Tibial nerve (tissue), 4 donors: ENCODE results near the gene BAK1. TPM values are rescaled to one million over a fixed set of nuclear protein-coding genes. Genes with fewer than 3 reads are reported as not detected.
"Not testable (repeated sequence)": the region's sequence is repeated elsewhere in the genome, so short reads cannot be mapped to it uniquely, and the experiment has no call there.

Source experiments
- DNase-seq, 2 donors: peaks; one replicate each; pipeline ENCODE4 v3.0.0-alpha.2; 2019; ENCODE audit warnings: low spot score in 2 of 2
- H3K27ac ChIP-seq, 4 donors: fragments of 200-600 bp; sonication (generic) in 3 of 4; one replicate each; pipeline ENCODE4 v1.5.1; 2017 to 2019; ENCODE audit warnings: mild to moderate bottlenecking in 1 of 4
- H3K27me3 ChIP-seq, 2 donors: fragments of 200-600 bp; sonication (generic) in 1 of 2; one replicate each; pipeline versions ENCODE4 v1.5.1 to v1.6.0; 2017 to 2019
- H3K36me3 ChIP-seq, 3 donors: fragments of 200-600 bp; sonication (generic); one replicate each; pipeline ENCODE4 v1.5.1; 2018 to 2019
- H3K4me1 ChIP-seq, 4 donors: fragments of 200-600 bp; sonication (generic) in 3 of 4; one replicate each; pipeline ENCODE4 v1.5.1; 2017 to 2019
- H3K4me3 ChIP-seq, 4 donors: fragments of 200-600 bp; sonication (generic) in 3 of 4; one replicate each; pipeline ENCODE4 v1.5.1; 2017 to 2019; ENCODE audit warnings: mild to moderate bottlenecking in 1 of 4, moderate library complexity in 1 of 4
- H3K9me3 ChIP-seq, 4 donors: fragments of 200-600 bp; sonication (generic) in 3 of 4; one replicate each; pipeline ENCODE4 v1.5.1; 2017 to 2019
- EP300 ChIP-seq, 2 donors: sonication (generic); formaldehyde crosslinking; IDR thresholded peaks; one replicate each; pipeline ENCODE4 v1.6.1; 2017; ENCODE audit warnings: antibody characterized with exemption in 2 of 2, mild to moderate bottlenecking in 1 of 2
- POLR2A ChIP-seq, 2 donors: fragments of 450-650 bp; IDR thresholded peaks; one replicate each; pipeline ENCODE4 v1.6.1; 2017; ENCODE audit warnings: antibody characterized with exemption in 2 of 2, mild to moderate bottlenecking in 2 of 2, moderate library complexity in 2 of 2
- WGBS, 2 donors: methylation state at CpG; one replicate each; pipeline ENCODE4 v1.1.5; 2018; 5-methylcytosine and 5-hydroxymethylcytosine counted together
- total RNA-seq, 4 donors: library from RNA; depleted of rRNA; stranded (reverse); fragments of >200 nt; gene quantifications; one replicate each; pipeline ENCODE4 v1.1.0, GENCODE V29; 2016
- TF ChIP-seq, protein P1 (sequence below), 5 experiments: fragments of 200-600 bp in 3 of 5; fragments of 450-650 bp in 2 of 5; sonication (generic) in 3 of 5; IDR thresholded peaks; one replicate each; pipeline ENCODE4 v1.5.1; 2016 to 2019; ENCODE audit warnings: antibody characterized with exemption in 5 of 5, mild to moderate bottlenecking in 3 of 5, moderate library complexity in 2 of 5

Gene BAK1
- total RNA-seq, 4 donors from 2014 or later = 7.9 to 15.3 (median 10.1) TPM

DNA sequence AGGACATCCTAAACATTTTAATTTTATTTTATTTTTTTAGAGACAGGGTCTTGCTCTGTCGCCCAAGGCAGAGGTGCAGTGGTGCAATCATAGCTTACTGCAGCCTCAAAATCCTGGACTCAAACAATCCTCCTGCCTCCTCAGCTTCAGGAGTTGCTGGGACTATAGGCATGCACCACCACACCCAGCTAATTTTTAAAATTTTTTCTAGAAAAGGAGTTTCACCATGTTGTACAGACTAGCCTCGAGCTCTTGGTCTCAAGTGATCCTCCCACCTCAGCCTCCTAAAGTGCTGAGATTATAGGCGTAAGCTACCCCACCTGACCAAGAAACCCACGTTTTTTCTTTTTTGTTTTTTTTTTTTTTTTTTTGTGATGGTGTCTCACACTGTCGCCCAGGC is 33.3 kb downstream of the BAK1 start:
- no peak for DNase-seq
- TF ChIP-seq, protein P1, sequence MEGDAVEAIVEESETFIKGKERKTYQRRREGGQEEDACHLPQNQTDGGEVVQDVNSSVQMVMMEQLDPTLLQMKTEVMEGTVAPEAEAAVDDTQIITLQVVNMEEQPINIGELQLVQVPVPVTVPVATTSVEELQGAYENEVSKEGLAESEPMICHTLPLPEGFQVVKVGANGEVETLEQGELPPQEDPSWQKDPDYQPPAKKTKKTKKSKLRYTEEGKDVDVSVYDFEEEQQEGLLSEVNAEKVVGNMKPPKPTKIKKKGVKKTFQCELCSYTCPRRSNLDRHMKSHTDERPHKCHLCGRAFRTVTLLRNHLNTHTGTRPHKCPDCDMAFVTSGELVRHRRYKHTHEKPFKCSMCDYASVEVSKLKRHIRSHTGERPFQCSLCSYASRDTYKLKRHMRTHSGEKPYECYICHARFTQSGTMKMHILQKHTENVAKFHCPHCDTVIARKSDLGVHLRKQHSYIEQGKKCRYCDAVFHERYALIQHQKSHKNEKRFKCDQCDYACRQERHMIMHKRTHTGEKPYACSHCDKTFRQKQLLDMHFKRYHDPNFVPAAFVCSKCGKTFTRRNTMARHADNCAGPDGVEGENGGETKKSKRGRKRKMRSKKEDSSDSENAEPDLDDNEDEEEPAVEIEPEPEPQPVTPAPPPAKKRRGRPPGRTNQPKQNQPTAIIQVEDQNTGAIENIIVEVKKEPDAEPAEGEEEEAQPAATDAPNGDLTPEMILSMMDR (IDR thresholded peaks at IDR 0.05) = no peak
- TF ChIP-seq EP300 (IDR thresholded peaks at IDR 0.05) = no peak
- TF ChIP-seq POLR2A (IDR thresholded peaks at IDR 0.05) = no peak
- Histone ChIP-seq H3K36me3 (no peaks in the 10 kb centered on the region), H3K4me3 (no peak overlapping the region), H3K4me1 (no peaks in the 10 kb centered on the region), H3K27me3 (no peaks in the 10 kb centered on the region), H3K27ac (no peak overlapping the region), H3K9me3 (no peaks in the 10 kb centered on the region)
- 84 to 85% methylated on average over 5 of the region's 5 CpGs for WGBS, 2 donors

DNA sequence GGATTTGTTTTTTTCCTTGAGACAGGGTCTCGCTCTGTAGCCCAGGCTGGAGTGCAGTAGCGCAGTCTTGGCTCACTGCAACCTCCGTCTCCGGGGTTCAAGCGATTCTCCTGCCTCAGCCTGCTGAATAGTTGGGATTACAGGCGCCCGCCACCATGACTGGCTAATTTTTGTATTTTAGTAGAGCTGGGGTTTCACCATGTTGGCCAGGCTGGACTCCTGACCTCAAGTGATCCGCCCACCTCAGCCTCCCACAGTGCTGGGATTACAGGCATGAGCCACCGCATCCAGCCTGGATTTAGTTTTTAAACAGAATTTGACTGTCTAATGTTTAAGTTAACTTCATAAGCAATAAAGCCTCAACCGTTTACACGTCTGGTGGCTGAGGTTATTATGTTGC is 34.8 kb downstream of the BAK1 start:
- WGBS, 2 donors = 80 to 86% methylated on average over 11 of the region's 11 CpGs
- not testable (repeated sequence) for DNase-seq

DNA sequence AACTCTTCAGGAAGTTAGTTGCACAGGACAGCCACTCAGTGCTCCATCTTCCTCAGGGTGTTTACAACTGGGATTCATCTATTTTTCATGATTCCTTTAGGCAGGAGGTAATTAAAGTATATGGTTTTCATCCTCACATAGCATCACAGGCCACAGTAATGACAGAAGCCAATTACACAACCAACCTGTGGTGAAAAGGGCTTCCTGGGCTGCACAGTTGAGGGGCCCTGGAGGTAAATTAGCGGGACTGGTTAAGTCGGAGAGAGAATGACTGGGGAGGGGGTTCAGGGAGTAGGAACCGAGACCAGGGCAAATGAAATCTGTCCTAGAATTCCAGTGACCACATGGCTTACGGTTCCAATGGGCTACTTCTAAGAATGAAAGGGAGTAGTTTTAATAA is 37.0 kb downstream of the BAK1 start:
- TF ChIP-seq, protein P1 (IDR thresholded peaks at IDR 0.05) = no peak
- Histone ChIP-seq H3K27ac (no peak overlapping the region), H3K4me1 (no peaks in the 10 kb centered on the region), H3K9me3 (no peaks in the 10 kb centered on the region), H3K4me3 (no peak overlapping the region), H3K27me3 (no peaks in the 10 kb centered on the region), H3K36me3 (no peaks in the 10 kb centered on the region)
- no peak for DNase-seq
- WGBS, 2 donors = 54 to 78% methylated on average over 4 of the region's 4 CpGs

More for the DNA sequence above, 34.8 kb downstream of the BAK1 start:
- H3K27ac ChIP-seq, H3K4me1 ChIP-seq, H3K4me3 ChIP-seq, H3K36me3 ChIP-seq, H3K27me3 ChIP-seq, H3K9me3 ChIP-seq: not testable (repeated sequence)

DNA sequence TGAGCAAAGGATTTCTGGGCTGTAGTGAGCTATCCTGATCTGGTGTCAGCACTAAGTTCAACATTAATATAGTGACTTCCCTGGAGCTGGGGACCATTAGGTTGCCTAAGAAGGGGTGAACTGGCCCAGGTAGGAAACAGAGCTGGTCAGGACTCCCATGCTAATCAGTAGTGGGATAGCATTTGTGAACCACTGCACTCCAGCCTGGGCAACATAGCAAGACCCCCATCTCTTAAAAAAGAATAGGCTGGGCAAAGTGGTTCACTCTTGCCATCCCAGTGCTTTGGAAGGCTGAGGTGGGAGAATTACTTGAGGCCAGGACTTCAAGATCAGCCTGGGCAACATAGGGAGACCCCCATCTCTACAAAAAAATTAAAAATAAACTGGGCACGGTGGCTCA is 39.3 kb downstream of the BAK1 start:
- Histone ChIP-seq H3K36me3 (no peaks in the 10 kb centered on the region), H3K4me3 (no peak overlapping the region), H3K4me1 (no peaks in the 10 kb centered on the region), H3K27me3 (no peaks in the 10 kb centered on the region), H3K27ac (no peak overlapping the region), H3K9me3 (no peaks in the 10 kb centered on the region)
- 82 to 87% methylated on average over 1 of the region's 1 CpG for WGBS, 2 donors
- TF ChIP-seq, protein P1 (IDR thresholded peaks at IDR 0.05) = no peak
- TF ChIP-seq EP300 (IDR thresholded peaks at IDR 0.05) (no peak), POLR2A (IDR thresholded peaks at IDR 0.05) (no peak)
- no peak for DNase-seq

DNA sequence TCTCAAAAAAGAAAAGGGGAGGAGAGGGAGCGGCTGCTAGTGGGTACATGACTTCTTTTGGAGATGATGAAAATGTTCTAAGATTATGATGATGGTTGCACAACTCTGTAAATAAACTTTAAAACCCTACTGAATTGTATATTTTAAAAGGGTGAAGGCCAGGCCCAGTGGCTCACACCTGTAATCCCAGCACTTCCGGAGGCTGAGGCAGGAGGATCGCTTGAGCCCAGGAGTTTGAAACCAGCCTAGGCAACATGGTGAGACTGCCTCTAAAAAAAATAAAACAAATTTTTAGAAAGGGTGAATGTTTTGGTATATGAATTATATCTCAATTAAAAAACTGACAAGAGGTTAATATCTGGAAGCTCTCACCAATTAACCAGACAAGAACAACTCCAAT is 45.4 kb downstream of the BAK1 start:
- H3K4me1 ChIP-seq = no peaks in the 10 kb centered on the region
- WGBS, 2 donors = 99 to 100% methylated on average over 3 of the region's 3 CpGs
- H3K9me3 ChIP-seq = no peaks in the 10 kb centered on the region
- no peak for DNase-seq
- H3K27ac ChIP-seq = no peak overlapping the region
- TF ChIP-seq, protein P1 (IDR thresholded peaks at IDR 0.05) = no peak
- TF ChIP-seq POLR2A (IDR thresholded peaks at IDR 0.05) (no peak), EP300 (IDR thresholded peaks at IDR 0.05) (no peak)
- H3K4me3 ChIP-seq = no peak overlapping the region
- no peaks in the 10 kb centered on the region for H3K36me3 ChIP-seq
- H3K27me3 ChIP-seq = no peaks in the 10 kb centered on the region

DNA sequence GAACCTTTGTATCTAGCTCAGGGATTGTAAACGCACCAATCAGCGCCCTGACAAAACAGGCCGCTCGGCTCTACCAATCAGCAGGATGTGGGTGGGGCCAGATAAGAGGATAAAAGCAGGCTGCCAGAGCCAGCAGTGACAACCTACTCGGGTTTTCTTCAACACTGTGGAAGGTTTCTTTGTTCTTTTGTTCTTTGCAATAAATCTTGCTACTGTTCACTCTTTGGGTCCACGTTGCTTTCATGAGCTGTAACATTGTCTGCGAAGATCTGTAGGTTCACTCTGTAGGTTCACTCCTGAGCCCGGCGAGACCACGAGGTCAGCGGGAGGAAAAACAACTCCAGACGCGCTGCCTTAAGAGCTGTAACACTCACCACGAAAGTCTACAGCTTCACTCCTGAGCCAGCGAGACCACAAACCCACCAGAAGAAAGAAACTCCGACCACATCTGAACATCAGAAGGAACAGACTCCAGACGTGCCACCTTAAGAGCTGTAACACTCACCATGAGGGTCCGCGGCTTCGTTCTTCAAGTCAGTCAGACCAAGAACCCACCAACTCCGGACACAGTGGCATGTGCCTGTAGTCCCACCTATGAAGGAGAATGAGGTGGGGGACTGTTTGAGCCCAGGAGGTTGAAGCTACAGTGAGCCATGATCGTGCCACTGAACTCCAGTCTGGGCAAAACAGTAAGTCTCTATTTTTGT is 46.8 kb downstream of the BAK1 start:
- 75 to 82% methylated on average over 22 of the region's 22 CpGs for WGBS, 2 donors
- not testable (repeated sequence) for H3K27me3 ChIP-seq, H3K36me3 ChIP-seq, H3K4me3 ChIP-seq, H3K9me3 ChIP-seq, DNase-seq, H3K27ac ChIP-seq, H3K4me1 ChIP-seq

DNA sequence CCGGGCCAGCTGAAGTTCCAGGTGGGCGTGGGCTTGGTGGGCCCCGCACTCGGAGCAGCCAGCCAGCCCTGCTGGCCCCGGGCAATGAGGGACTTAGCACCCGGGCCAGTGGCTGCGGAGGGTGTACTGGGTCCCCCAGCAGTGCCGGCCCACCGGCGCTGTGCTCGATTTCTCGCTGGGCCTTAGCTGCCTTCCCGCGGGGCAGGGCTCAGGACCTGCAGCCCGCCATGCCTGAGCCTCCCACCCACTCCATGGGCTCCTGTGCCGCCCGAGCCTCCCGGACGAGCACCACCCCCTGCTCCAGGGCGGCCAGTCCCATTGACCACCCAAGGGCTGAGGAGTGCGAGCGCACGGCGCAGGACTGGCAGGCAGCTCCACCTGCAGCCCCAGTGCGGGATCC is 47.6 kb downstream of the BAK1 start:
- WGBS, 2 donors = 96 to 98% methylated on average over 10 to 11 of the region's 25 CpGs
- DNase-seq, H3K36me3 ChIP-seq, H3K9me3 ChIP-seq, H3K4me1 ChIP-seq, H3K4me3 ChIP-seq, H3K27ac ChIP-seq, H3K27me3 ChIP-seq: not testable (repeated sequence)

DNA sequence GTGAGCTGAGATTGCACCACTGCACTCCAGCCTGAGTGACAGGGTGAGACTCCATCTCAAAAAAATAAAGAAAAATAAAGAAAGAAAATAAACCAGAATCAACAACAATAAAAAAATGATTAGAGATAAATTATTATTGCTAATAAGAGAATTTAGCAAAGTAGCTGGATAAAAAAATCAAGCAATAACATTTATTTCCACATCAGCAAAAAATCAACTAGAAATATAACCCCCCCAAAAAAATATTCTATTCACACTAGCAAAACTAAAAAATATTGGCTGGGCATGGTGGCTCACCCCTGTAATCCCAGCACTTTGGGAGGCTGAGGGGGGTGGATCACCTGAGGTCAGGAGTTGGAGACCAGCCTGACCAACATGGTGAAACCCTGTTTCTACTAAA is 49.5 kb downstream of the BAK1 start:
- H3K4me3 ChIP-seq, H3K9me3 ChIP-seq, H3K4me1 ChIP-seq, DNase-seq, H3K27ac ChIP-seq, H3K27me3 ChIP-seq, H3K36me3 ChIP-seq: not testable (repeated sequence)
